Vagina (tissue), 2 donors: ENCODE data around the gene FUT8.

Experiments used
- CTCF ChIP-seq, 3 experiments: fragments of 450-650 bp in 2 of 3; fragments of 200-600 bp in 1 of 3; sonication (generic) in 1 of 3; IDR thresholded peaks; one replicate each; pipeline ENCODE4 v1.5.1; 2017 to 2019; ENCODE audit warnings: antibody characterized with exemption in 3 of 3, mild to moderate bottlenecking in 2 of 3, moderate library complexity in 2 of 3
- POLR2A ChIP-seq, 2 donors: fragments of 450-650 bp; IDR thresholded peaks; one replicate each; pipeline ENCODE4 v1.6.1; 2017; ENCODE audit warnings: antibody characterized with exemption in 2 of 2, mild to moderate bottlenecking in 2 of 2, moderate library complexity in 2 of 2
- POLR2AphosphoS5 ChIP-seq, 2 donors: sonication (generic); formaldehyde crosslinking; IDR thresholded peaks; one replicate each; pipeline ENCODE4 v1.9.0; 2017; ENCODE audit warnings: antibody characterized with exemption in 2 of 2, mild to moderate bottlenecking in 2 of 2, low read depth in 1 of 2; ENCODE audit not compliant: insufficient read depth in 1 of 2

DNA sequence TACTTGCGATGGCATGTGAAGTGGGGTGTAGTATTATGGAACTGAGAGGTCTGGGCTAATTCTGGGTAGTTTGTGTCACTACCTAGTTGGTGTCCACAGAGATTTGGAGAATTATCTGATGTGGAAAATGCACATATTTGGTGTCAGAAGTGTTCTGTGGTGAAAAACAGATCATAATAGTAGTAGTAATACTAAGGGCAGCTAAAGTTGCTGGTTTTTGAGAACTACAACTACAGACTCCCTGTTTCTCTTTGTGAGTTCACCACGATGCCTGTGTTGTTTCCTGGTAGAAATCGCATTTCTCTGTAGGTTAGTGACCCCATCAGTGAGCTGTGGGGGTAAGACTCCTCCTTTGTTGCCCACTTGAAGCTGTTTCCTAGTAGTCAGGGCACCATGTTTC, 206.5 kb downstream of the FUT8 start:
- TF ChIP-seq POLR2A (IDR thresholded peaks at IDR 0.05) (no peak), CTCF (IDR thresholded peaks at IDR 0.05) (no peak), POLR2AphosphoS5 (IDR thresholded peaks at IDR 0.05; ENCODE audit: insufficient read depth in 1 of 2, low read depth in 1 of 2) (no peak)
